Left lung (tissue), 10 donors: ENCODE measurements around the gene FMN1. TPM values are rescaled to one million over a fixed set of nuclear protein-coding genes. Genes with fewer than 3 reads are reported as not detected.

Experiments used
- ATAC-seq: fragments of 200-7000 bp; cut with Tn5 transposase; one replicate; pipeline ENCODE4 v1.9.1; 2020; ENCODE audit warnings: moderate library complexity
- DNase-seq, 4 donors: peaks; one replicate each; pipeline ENCODE4 v3.0.0-alpha.2; 2013 to 2020
- H3K27ac ChIP-seq, 2 donors: fragments of 200-600 bp; sonication (generic) in 1 of 2; one replicate each; pipeline versions ENCODE4 v1.5.0 to v1.8.0; 2020 to 2021
- H3K27me3 ChIP-seq, 2 donors: fragments of 200-600 bp; sonication (generic) in 1 of 2; one replicate each; pipeline versions ENCODE4 v1.5.0 to v1.8.0; 2020 to 2021
- H3K36me3 ChIP-seq, 2 donors: fragments of 200-600 bp; sonication (generic) in 1 of 2; one replicate each; pipeline versions ENCODE4 v1.5.0 to v1.8.0; 2020 to 2021
- H3K4me1 ChIP-seq, 2 donors: fragments of 200-600 bp; one replicate each; pipeline ENCODE4 v1.8.0; 2021
- H3K4me3 ChIP-seq, 2 donors: fragments of 200-600 bp; sonication (generic) in 1 of 2; one replicate each; pipeline versions ENCODE4 v1.5.0 to v1.8.0; 2020 to 2021; ENCODE audit warnings: mild to moderate bottlenecking in 1 of 2
- H3K9me3 ChIP-seq, 2 donors: fragments of 200-600 bp; sonication (generic) in 1 of 2; one replicate each; pipeline versions ENCODE4 v1.5.0 to v1.8.0; 2020 to 2021
- intact Hi-C, 2 donors: fragments of 100-400 bp; cut with DNase I; formaldehyde crosslinking; loops; one replicate each; pipeline versions ENCODE4 v1.11.2 to v1.14.2; 2022
- polyA plus RNA-seq, 6 donors: library from polyadenylated mRNA; unstranded; fragments of 120-200 nt; gene quantifications; one replicate each; pipeline ENCODE4 v1.2.1, GENCODE V29; 2013; ENCODE audit not compliant: insufficient read length in 6 of 6
- total RNA-seq, 2 donors: library from RNA; stranded (reverse); fragmentation: NEBNext Ultra II Directional; extraction: Animal tissue kit (Norgen Biotek cat#: 25700); gene quantifications; one replicate each; pipeline ENCODE4 v1.2.1, GENCODE V29; 2021
- TF ChIP-seq, protein P1 (sequence below), 2 donors: fragments of 200-600 bp; sonication (generic) in 1 of 2; IDR thresholded peaks; one replicate each; pipeline versions ENCODE4 v1.5.0 to v1.8.0; 2021; ENCODE audit warnings: antibody characterized with exemption in 2 of 2
- donor health status: DM: no; HTN: yes; CAD: no.
- donor health status: DM: no; HTN: no; CAD: no.

The FMN1 gene
- total and polyA plus RNA-seq, 8 donors: 4.6 to 45.2 (median 8.4) TPM

DNA sequence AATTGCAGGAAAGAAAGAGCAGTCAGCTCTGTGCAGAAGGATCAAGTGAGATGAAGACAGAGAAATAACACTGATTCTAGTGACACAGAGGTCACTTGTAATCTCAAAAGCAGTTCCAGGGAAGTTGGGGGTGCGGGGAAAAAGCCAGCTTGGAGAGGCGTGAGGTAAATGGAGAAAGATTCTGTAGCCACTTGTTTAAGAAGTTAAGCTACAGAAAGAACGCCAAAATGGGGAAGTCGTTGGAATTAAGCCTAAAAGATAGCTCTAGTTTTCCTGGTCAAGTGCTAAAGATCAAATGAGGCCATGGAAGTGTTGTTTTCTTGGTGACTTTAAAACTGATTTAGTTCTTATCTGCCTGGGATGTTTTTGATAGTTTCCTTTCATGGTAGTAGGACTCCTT lies 324.7 kb downstream of the FMN1 start:
- TF ChIP-seq, protein P1, sequence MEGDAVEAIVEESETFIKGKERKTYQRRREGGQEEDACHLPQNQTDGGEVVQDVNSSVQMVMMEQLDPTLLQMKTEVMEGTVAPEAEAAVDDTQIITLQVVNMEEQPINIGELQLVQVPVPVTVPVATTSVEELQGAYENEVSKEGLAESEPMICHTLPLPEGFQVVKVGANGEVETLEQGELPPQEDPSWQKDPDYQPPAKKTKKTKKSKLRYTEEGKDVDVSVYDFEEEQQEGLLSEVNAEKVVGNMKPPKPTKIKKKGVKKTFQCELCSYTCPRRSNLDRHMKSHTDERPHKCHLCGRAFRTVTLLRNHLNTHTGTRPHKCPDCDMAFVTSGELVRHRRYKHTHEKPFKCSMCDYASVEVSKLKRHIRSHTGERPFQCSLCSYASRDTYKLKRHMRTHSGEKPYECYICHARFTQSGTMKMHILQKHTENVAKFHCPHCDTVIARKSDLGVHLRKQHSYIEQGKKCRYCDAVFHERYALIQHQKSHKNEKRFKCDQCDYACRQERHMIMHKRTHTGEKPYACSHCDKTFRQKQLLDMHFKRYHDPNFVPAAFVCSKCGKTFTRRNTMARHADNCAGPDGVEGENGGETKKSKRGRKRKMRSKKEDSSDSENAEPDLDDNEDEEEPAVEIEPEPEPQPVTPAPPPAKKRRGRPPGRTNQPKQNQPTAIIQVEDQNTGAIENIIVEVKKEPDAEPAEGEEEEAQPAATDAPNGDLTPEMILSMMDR (IDR thresholded peaks at IDR 0.05): no peak
- Histone ChIP-seq H3K27ac (no peak overlapping the region), H3K4me3 (no peak overlapping the region), H3K9me3 (no peaks in the 10 kb centered on the region), H3K36me3 (peaks cover 0 to 5% of the 10 kb centered on the region in 2 donors), H3K27me3 (no peaks in the 10 kb centered on the region), H3K4me1 (peaks cover 7 to 17% of the 10 kb centered on the region in 2 donors)
- DNase-seq: no peak
- intact Hi-C loops: no loop called here
- ATAC-seq: no peak

DNA sequence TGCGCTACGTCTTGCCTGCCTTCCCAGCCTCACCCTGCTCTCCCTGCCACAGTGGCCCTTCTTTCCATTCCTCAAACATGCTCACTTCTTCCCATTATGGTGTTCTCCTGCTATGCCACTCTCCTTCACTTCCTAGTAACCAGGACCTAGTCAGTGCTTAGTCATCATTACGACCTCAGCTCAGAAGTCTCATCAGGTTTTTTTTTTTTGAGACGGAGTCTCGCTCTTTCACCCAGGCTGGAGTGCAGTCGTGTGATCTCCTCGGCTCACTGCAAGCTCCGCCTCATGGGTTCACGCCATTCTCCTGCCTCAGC lies 327.2 kb downstream of the FMN1 start:
- intact Hi-C loops: no loop called here
- Histone ChIP-seq H3K9me3 (no peaks in the 10 kb centered on the region), H3K27ac (peak overlapping the region in 1 of 2 donors; percentile 33), H3K4me3 (no peak overlapping the region), H3K4me1 (peaks cover 15 to 17% of the 10 kb centered on the region in 2 donors), H3K36me3 (peaks cover 0 to 5% of the 10 kb centered on the region in 2 donors), H3K27me3 (no peaks in the 10 kb centered on the region)
- TF ChIP-seq, protein P1 (IDR thresholded peaks at IDR 0.05): no peak
- peak; percentile 74 for ATAC-seq
- DNase-seq: no peak

DNA sequence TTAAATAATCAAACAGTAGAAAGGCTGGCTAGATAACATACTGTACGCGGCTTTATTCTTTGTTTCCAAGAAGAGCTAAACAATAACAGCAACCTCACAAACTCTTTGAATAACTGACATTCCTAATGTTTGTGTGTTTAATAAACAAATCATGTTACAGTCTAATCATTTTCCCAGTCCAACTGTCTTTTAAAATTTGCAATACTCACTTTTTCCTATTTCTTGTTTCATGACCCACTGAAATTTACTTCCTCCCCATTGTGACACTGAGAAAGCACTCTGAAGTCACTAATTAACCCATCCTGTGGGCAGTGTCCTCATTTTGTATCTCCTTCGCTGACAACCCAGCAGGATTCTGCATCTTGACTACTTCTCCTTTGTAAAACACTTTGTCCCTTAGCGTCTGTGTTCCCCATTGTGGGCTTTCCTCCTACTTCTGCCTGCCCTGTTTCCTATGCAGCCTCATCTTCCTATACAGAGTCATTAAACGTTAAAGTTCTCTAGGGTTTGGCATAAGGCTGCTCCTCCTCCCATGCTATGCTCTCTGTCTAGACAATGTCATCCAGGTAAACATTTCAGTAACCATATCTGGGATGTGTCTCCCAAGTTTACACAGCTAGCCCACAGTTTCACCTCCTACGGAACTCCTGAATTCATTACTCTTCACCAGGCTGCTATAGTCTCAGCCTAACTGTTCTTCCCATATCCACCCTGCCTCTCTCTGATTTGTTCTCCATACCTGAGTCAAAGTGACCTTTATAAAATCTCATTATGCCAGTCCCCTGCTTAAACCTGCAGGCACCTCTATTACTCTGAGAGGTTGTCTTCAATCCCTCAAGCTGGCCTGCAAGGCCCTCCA lies 327.8 kb downstream of the FMN1 start:
- TF ChIP-seq, protein P1 (IDR thresholded peaks at IDR 0.05): no peak

DNA sequence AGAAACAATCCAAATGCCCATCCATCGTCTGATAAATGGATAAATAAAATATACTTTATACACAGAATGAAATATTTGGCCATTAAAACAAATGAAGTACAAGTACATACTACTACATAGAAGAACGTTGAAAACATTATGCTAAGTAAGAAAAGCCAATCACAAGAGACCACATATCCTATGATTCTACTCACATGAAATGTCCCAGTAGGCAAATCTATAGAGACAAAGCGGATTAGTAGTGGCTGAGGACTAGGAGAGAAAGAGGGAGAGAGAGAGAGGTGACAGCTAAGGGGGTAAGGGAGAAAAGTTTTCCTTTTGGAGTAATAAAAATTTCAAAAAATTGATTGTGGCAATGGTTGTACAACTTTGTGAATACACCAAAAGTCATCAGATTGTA lies 329.7 kb downstream of the FMN1 start:
- DNase-seq: no peak
- TF ChIP-seq, protein P1 (IDR thresholded peaks at IDR 0.05): no peak
- Histone ChIP-seq H3K9me3 (no peaks in the 10 kb centered on the region), H3K27me3 (no peaks in the 10 kb centered on the region), H3K27ac (no peak overlapping the region), H3K36me3 (peaks cover 0 to 5% of the 10 kb centered on the region in 2 donors), H3K4me3 (no peak overlapping the region), H3K4me1 (peaks cover 15 to 17% of the 10 kb centered on the region in 2 donors)
- no peak for ATAC-seq
- intact Hi-C loops: no loop called here

More for the DNA sequence above, 327.8 kb downstream of the FMN1 start:
- Histone ChIP-seq H3K4me1 (peaks cover 15 to 17% of the 10 kb centered on the region in 2 donors), H3K9me3 (no peaks in the 10 kb centered on the region), H3K27ac (peak overlapping the region in 1 of 2 donors; percentile 33), H3K27me3 (no peaks in the 10 kb centered on the region), H3K4me3 (no peak overlapping the region), H3K36me3 (peaks cover 0 to 5% of the 10 kb centered on the region in 2 donors)
- peak; percentile 56 for ATAC-seq
- intact Hi-C loops: no loop called here
- DNase-seq: no peak

DNA sequence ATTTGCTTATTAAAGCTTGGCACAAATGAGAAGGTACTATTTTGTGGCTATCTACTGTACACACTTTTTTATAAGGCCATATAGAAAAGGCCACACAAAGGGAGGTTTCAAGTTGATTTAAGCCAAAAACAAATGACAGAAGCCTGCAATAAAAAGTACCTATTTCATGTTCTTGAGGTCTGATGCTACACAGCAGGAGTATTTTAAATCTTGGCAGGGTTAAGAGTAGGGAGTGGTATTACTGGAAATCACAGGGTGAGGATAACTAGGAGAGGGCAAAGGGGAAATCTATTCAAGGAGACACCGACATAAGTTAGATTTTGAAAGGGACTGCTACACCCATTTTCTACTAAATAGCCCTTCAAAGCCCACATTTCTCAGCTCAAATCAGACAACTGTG lies 330.5 kb downstream of the FMN1 start:
- no peak overlapping the region for H3K4me3 ChIP-seq
- TF ChIP-seq, protein P1 (IDR thresholded peaks at IDR 0.05): no peak

More for the DNA sequence above, 330.5 kb downstream of the FMN1 start:
- Histone ChIP-seq H3K27me3 (no peaks in the 10 kb centered on the region), H3K36me3 (peaks cover 0 to 5% of the 10 kb centered on the region in 2 donors), H3K4me1 (peaks cover 15 to 17% of the 10 kb centered on the region in 2 donors), H3K27ac (no peak overlapping the region), H3K9me3 (no peaks in the 10 kb centered on the region)
- DNase-seq (no peak), ATAC-seq (no peak)
- intact Hi-C loops: no loop called here
